ENCODE data around the gene BANK1.

Gene BANK1

DNA sequence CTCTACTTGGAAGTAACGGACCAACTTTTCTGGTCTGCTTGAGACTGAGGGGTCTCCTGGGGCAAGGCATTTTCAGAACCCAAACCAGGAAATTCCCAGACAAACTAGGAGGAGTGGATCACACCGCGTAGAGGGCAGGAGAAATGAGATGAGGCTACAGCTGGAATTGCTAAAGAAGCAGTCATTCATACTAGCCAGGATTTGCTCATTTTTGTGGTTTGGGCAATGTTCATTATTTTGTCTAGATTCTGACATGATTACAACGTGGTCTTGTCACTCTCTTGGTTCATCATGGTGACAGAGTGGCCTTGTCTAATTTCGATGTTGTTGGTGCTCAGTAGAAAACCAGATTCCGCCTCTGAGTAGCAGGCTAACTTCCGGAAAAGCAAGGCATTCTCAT, 63.2 kb downstream of the BANK1 start:
- Histone ChIP-seq H3K4me1 (ENCODE audit: insufficient read depth, insufficient read length) (no peaks in the 10 kb centered on the region), H3K9ac (ENCODE audit: insufficient read length, low read depth) (no peak overlapping the region), H3K36me3 (ENCODE audit: insufficient read depth, insufficient read length, low read length) (no peaks in the 10 kb centered on the region), H3K9me3 (ENCODE audit: insufficient read depth, low read length) (no peaks in the 10 kb centered on the region), H3K4me3 (ENCODE audit: insufficient read length, low read depth) (no peak overlapping the region), H3K27me3 (ENCODE audit: insufficient read depth, insufficient read length) (no peaks in the 10 kb centered on the region)
- no peak for DNase-seq (ENCODE audit: low read depth, low spot score)
- no peak for TF ChIP-seq ZNF274 (IDR thresholded peaks at IDR 0.05; ENCODE audit: low read depth, low read length)
- TF ChIP-seq SUZ12 (IDR thresholded peaks at IDR 0.05; ENCODE audit: extremely low read depth, insufficient read depth, insufficient read length) = no peak
- no peak for TF ChIP-seq YY1 (IDR thresholded peaks at IDR 0.05; ENCODE audit: insufficient read depth, insufficient read length)

DNA sequence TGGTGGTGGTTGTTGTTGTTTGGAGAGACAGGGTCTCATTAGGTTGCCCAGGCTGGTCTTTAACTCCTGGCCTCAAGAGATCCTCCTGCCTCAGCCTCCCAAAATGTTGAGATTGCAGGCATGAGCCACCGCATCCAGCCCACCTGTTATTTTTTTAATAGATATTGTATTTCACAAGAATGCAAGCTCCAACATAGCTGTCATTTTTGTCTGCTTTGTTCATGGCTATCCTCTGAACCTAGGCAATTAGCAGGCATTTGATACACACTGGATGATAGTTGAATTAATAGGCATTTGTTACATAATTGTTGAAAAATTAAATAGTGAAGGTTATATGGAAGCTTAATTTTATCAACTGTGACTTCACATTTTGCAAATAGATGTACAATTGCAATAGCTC, 64.7 kb downstream of the BANK1 start:
- Histone ChIP-seq H3K27me3 (ENCODE audit: insufficient read depth, insufficient read length) (no peaks in the 10 kb centered on the region), H3K9ac (ENCODE audit: insufficient read length, low read depth) (no peak overlapping the region), H3K4me3 (ENCODE audit: insufficient read length, low read depth) (no peak overlapping the region), H3K9me3 (ENCODE audit: insufficient read depth, low read length) (no peaks in the 10 kb centered on the region), H3K4me1 (ENCODE audit: insufficient read depth, insufficient read length) (no peaks in the 10 kb centered on the region), H3K36me3 (ENCODE audit: insufficient read depth, insufficient read length, low read length) (no peaks in the 10 kb centered on the region)
- TF ChIP-seq ZNF274 (IDR thresholded peaks at IDR 0.05; ENCODE audit: low read depth, low read length) = no peak
- no peak for TF ChIP-seq SUZ12 (IDR thresholded peaks at IDR 0.05; ENCODE audit: extremely low read depth, insufficient read depth, insufficient read length)
- no peak for TF ChIP-seq YY1 (IDR thresholded peaks at IDR 0.05; ENCODE audit: insufficient read depth, insufficient read length)
- DNase-seq (ENCODE audit: low read depth, low spot score) = no peak

DNA sequence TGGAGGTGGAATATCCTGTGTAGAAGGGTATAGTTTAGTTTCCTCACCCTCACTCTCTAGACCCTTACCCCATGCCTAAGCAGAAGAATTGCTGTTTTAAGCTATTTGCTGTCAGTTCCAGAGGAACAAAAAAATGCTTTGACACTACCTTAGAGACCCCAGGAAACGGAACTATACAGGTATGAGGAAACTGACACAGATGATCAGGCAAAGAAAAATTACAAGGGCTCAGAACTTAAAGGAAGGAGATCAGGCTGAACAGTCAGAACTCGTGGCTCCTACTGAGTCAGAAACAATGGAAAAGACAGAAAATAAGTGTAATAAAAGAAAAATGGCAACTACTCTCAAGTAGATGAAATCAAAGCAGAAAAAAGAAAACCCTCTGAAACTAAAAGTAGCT, 65.6 kb downstream of the BANK1 start:
- no peaks in the 10 kb centered on the region for H3K36me3 ChIP-seq (ENCODE audit: insufficient read depth, insufficient read length, low read length)
- H3K9ac ChIP-seq (ENCODE audit: insufficient read length, low read depth) = no peak overlapping the region
- TF ChIP-seq SUZ12 (IDR thresholded peaks at IDR 0.05; ENCODE audit: extremely low read depth, insufficient read depth, insufficient read length) (no peak), ZNF274 (IDR thresholded peaks at IDR 0.05; ENCODE audit: low read depth, low read length) (no peak), YY1 (IDR thresholded peaks at IDR 0.05; ENCODE audit: insufficient read depth, insufficient read length) (no peak)
- H3K9me3 ChIP-seq (ENCODE audit: insufficient read depth, low read length) = no peaks in the 10 kb centered on the region
- no peak for DNase-seq (ENCODE audit: low read depth, low spot score)
- no peak overlapping the region for H3K4me3 ChIP-seq (ENCODE audit: insufficient read length, low read depth)
- H3K27me3 ChIP-seq (ENCODE audit: insufficient read depth, insufficient read length) = no peaks in the 10 kb centered on the region
- no peaks in the 10 kb centered on the region for H3K4me1 ChIP-seq (ENCODE audit: insufficient read depth, insufficient read length)

DNA sequence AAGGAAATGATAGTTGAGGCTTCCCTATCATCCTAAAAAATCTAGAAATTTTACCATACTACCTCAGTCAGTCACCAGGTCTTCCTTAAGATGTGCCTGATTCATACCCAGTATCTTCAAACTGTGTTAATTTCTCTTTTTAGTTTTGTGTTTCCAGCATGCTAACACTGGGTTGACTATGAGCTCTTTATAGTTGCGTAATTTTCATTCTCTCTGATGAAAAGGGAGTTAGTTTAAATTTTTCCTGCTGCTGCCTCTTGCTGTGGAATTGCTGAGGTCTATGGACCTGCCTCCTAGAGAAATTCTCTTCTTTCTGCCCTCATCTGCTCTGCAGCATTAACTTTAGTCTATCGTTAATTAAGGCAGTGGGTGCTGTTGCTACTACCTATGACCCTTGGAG, 66.6 kb downstream of the BANK1 start:
- no peaks in the 10 kb centered on the region for H3K9me3 ChIP-seq (ENCODE audit: insufficient read depth, low read length)
- H3K27me3 ChIP-seq (ENCODE audit: insufficient read depth, insufficient read length) = no peaks in the 10 kb centered on the region
- DNase-seq (ENCODE audit: low read depth, low spot score) = no peak

DNA sequence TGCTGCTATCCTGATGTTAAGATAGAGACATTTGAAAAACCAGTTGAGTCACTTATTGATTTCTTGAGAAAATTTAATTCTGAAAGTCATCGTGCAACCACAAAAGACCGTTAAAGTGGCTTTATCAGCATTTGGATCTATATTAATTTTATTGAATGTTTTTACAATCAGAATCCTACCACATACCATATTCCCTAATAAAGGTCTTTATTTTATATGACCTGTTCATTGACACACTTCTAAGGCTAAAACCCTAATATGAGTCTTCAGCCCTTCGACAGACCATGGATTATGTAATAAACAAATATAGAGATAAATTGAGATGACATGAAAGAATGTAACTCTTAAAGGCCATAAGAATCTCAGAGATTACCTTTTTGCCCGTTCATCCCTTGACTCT, 68.1 kb downstream of the BANK1 start:
- no peak for DNase-seq (ENCODE audit: low read depth, low spot score)
- H3K4me1 ChIP-seq (ENCODE audit: insufficient read depth, insufficient read length) = no peaks in the 10 kb centered on the region
- H3K4me3 ChIP-seq (ENCODE audit: insufficient read length, low read depth) = no peak overlapping the region
- H3K9ac ChIP-seq (ENCODE audit: insufficient read length, low read depth) = no peak overlapping the region
- TF ChIP-seq SUZ12 (IDR thresholded peaks at IDR 0.05; ENCODE audit: extremely low read depth, insufficient read depth, insufficient read length) (no peak), YY1 (IDR thresholded peaks at IDR 0.05; ENCODE audit: insufficient read depth, insufficient read length) (no peak), ZNF274 (IDR thresholded peaks at IDR 0.05; ENCODE audit: low read depth, low read length) (no peak)
- no peaks in the 10 kb centered on the region for H3K27me3 ChIP-seq (ENCODE audit: insufficient read depth, insufficient read length)
- H3K36me3 ChIP-seq (ENCODE audit: insufficient read depth, insufficient read length, low read length) = no peaks in the 10 kb centered on the region
- H3K9me3 ChIP-seq (ENCODE audit: insufficient read depth, low read length) = no peaks in the 10 kb centered on the region

More for the DNA sequence above, 66.6 kb downstream of the BANK1 start:
- Histone ChIP-seq H3K36me3 (ENCODE audit: insufficient read depth, insufficient read length, low read length) (no peaks in the 10 kb centered on the region), H3K9ac (ENCODE audit: insufficient read length, low read depth) (no peak overlapping the region), H3K4me3 (ENCODE audit: insufficient read length, low read depth) (no peak overlapping the region), H3K4me1 (ENCODE audit: insufficient read depth, insufficient read length) (no peaks in the 10 kb centered on the region)
- TF ChIP-seq YY1 (IDR thresholded peaks at IDR 0.05; ENCODE audit: insufficient read depth, insufficient read length) = no peak
- TF ChIP-seq ZNF274 (IDR thresholded peaks at IDR 0.05; ENCODE audit: low read depth, low read length) = no peak
- no peak for TF ChIP-seq SUZ12 (IDR thresholded peaks at IDR 0.05; ENCODE audit: extremely low read depth, insufficient read depth, insufficient read length)

DNA sequence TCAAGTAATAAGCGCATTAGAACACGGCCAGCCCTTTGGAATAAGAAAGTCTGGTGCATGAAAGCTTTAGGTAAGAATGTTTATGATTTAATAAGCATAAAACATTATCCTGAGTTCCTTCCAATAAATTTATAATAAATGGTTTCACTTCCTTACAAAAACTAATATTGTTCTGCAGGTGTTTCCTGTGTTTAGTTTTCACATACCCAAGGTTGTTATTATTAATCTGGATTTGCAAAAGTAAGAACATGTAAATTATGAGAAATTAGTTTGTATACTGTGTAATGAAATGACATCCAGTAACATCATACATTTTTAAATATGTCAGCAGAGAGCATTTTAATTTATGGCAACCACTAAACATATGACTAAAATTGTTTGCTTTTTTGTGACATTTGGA, 72.1 kb downstream of the BANK1 start:
- DNase-seq (ENCODE audit: low read depth, low spot score) = no peak
- no peak overlapping the region for H3K9ac ChIP-seq (ENCODE audit: insufficient read length, low read depth)
- H3K9me3 ChIP-seq (ENCODE audit: insufficient read depth, low read length) = no peaks in the 10 kb centered on the region
- H3K27me3 ChIP-seq (ENCODE audit: insufficient read depth, insufficient read length) = no peaks in the 10 kb centered on the region
- H3K4me3 ChIP-seq (ENCODE audit: insufficient read length, low read depth) = no peak overlapping the region
- TF ChIP-seq YY1 (IDR thresholded peaks at IDR 0.05; ENCODE audit: insufficient read depth, insufficient read length) (no peak), ZNF274 (IDR thresholded peaks at IDR 0.05; ENCODE audit: low read depth, low read length) (no peak), SUZ12 (IDR thresholded peaks at IDR 0.05; ENCODE audit: extremely low read depth, insufficient read depth, insufficient read length) (no peak)
- H3K36me3 ChIP-seq (ENCODE audit: insufficient read depth, insufficient read length, low read length) = no peaks in the 10 kb centered on the region
- H3K4me1 ChIP-seq (ENCODE audit: insufficient read depth, insufficient read length) = no peaks in the 10 kb centered on the region

DNA sequence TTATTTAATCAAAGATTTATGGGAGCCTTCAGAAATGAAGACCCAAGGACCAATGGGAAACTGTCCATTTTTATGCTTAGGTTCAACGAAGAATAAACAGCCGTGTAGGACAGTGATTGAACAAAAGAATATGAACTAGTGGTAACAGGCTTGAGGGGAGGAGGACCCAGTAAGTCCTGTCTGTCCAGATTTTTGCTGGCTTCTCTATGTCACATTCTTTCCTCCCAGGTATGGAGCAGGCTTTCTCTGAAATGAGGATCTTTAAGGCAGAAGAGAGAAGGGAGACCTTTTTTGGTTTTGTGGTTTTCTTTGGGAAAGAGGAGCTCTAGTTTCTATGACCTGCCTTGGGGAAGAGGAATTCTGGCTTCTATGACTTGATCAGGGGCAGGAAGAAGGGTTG, 74.1 kb downstream of the BANK1 start:
- Histone ChIP-seq H3K36me3 (ENCODE audit: insufficient read depth, insufficient read length, low read length) (no peaks in the 10 kb centered on the region), H3K9ac (ENCODE audit: insufficient read length, low read depth) (no peak overlapping the region), H3K4me3 (ENCODE audit: insufficient read length, low read depth) (no peak overlapping the region), H3K27me3 (ENCODE audit: insufficient read depth, insufficient read length) (no peaks in the 10 kb centered on the region), H3K9me3 (ENCODE audit: insufficient read depth, low read length) (no peaks in the 10 kb centered on the region), H3K4me1 (ENCODE audit: insufficient read depth, insufficient read length) (no peaks in the 10 kb centered on the region)
- no peak for DNase-seq (ENCODE audit: low read depth, low spot score)
- TF ChIP-seq SUZ12 (IDR thresholded peaks at IDR 0.05; ENCODE audit: extremely low read depth, insufficient read depth, insufficient read length) = no peak
- TF ChIP-seq YY1 (IDR thresholded peaks at IDR 0.05; ENCODE audit: insufficient read depth, insufficient read length) = no peak
- TF ChIP-seq ZNF274 (IDR thresholded peaks at IDR 0.05; ENCODE audit: low read depth, low read length) = no peak

All from NT2/D1 (cell line).